HL-60 (cell line): Measurements from ENCODE around the gene EVA1C.

ENCODE experiments used
- DNase-seq, 2 experiments: peaks; one replicate each; pipeline ENCODE4 v3.0.0-alpha.2; 2010 to 2020; ENCODE audit warnings: low read depth in 1 of 2, low spot score in 1 of 2
- H3K27ac ChIP-seq: fragments of 250-450 bp; sonication (Bioruptor Pico); replicated peaks from 2 replicates; pipeline ENCODE4 v1.5.1; 2020; ENCODE audit warnings: mild to moderate bottlenecking, moderate library complexity
- H3K27me3 ChIP-seq: fragments of 250-450 bp; sonication (Bioruptor Pico); 2 replicates; pipeline ENCODE4 v1.5.1; 2021; ENCODE audit warnings: mild to moderate bottlenecking, moderate library complexity; ENCODE audit not compliant: insufficient read depth, poor library complexity, severe bottlenecking
- H3K4me3 ChIP-seq: replicated peaks from 2 replicates; pipeline ENCODE4 v1.5.1; 2011; ENCODE audit warnings: mild to moderate bottlenecking, control low read depth, low read length; ENCODE audit not compliant: insufficient read depth
- GABPA ChIP-seq: IDR thresholded peaks from 2 replicates; pipeline ENCODE4 v1.6.1; 2012; ENCODE audit warnings: low read depth
- POLR2AphosphoS5 ChIP-seq: IDR thresholded peaks from 2 replicates; pipeline ENCODE4 v1.6.1; 2012; ENCODE audit warnings: low read depth
- SPI1 ChIP-seq: IDR thresholded peaks from 2 replicates; pipeline ENCODE4 v1.6.1; 2012; ENCODE audit warnings: low read depth, mild to moderate bottlenecking, borderline replicate concordance
- TF ChIP-seq, protein P1 (sequence below): IDR thresholded peaks from one replicate; pipeline ENCODE4 v1.5.1; 2011; ENCODE audit warnings: low read length, control low read depth, inconsistent platforms; ENCODE audit not compliant: insufficient read depth
- TF ChIP-seq, protein P2 (sequence below): IDR thresholded peaks from 2 replicates; pipeline ENCODE4 v1.6.1; 2012; ENCODE audit warnings: low read depth; ENCODE audit not compliant: insufficient replicate concordance

Gene EVA1C

DNA sequence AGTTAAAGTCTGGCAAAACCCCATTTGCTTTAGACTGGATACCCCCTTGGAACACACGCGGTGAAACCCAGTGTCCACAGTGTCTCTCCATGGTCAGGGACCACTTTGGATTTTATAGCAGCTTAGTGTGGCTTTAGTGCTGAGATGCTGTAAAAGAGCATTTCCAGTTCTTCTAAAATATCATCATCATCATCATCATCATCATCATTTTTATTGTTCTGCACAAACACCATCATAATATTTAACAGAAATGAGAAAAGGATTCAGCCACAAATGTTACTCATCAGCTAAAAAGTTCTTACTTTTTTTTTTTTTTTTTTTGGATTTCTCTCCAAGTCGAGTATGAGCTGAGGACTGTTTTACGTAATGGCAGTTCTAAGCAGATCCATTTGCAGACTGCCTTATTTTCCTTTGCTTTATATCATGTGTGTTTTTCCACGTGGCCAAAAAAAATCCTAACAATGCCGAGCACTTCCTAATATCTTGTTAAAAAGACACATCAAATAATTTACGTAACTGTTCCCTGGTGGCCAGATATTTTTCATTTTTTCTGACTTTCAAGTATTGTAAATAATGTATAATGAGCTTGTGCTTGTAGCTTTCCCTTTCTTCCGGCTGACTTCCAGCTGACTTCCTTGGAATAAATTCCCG is 62.8 kb downstream of the EVA1C start:
- DNase-seq: no peak
- Histone ChIP-seq H3K4me3 (no peak overlapping the region), H3K27me3 (no peaks in the 10 kb centered on the region), H3K27ac (no peak overlapping the region)
- TF ChIP-seq, protein P1, sequence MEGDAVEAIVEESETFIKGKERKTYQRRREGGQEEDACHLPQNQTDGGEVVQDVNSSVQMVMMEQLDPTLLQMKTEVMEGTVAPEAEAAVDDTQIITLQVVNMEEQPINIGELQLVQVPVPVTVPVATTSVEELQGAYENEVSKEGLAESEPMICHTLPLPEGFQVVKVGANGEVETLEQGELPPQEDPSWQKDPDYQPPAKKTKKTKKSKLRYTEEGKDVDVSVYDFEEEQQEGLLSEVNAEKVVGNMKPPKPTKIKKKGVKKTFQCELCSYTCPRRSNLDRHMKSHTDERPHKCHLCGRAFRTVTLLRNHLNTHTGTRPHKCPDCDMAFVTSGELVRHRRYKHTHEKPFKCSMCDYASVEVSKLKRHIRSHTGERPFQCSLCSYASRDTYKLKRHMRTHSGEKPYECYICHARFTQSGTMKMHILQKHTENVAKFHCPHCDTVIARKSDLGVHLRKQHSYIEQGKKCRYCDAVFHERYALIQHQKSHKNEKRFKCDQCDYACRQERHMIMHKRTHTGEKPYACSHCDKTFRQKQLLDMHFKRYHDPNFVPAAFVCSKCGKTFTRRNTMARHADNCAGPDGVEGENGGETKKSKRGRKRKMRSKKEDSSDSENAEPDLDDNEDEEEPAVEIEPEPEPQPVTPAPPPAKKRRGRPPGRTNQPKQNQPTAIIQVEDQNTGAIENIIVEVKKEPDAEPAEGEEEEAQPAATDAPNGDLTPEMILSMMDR: no peak
- no peak for TF ChIP-seq POLR2AphosphoS5
- no peak for TF ChIP-seq SPI1
- TF ChIP-seq, protein P2, sequence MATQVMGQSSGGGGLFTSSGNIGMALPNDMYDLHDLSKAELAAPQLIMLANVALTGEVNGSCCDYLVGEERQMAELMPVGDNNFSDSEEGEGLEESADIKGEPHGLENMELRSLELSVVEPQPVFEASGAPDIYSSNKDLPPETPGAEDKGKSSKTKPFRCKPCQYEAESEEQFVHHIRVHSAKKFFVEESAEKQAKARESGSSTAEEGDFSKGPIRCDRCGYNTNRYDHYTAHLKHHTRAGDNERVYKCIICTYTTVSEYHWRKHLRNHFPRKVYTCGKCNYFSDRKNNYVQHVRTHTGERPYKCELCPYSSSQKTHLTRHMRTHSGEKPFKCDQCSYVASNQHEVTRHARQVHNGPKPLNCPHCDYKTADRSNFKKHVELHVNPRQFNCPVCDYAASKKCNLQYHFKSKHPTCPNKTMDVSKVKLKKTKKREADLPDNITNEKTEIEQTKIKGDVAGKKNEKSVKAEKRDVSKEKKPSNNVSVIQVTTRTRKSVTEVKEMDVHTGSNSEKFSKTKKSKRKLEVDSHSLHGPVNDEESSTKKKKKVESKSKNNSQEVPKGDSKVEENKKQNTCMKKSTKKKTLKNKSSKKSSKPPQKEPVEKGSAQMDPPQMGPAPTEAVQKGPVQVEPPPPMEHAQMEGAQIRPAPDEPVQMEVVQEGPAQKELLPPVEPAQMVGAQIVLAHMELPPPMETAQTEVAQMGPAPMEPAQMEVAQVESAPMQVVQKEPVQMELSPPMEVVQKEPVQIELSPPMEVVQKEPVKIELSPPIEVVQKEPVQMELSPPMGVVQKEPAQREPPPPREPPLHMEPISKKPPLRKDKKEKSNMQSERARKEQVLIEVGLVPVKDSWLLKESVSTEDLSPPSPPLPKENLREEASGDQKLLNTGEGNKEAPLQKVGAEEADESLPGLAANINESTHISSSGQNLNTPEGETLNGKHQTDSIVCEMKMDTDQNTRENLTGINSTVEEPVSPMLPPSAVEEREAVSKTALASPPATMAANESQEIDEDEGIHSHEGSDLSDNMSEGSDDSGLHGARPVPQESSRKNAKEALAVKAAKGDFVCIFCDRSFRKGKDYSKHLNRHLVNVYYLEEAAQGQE: no peak
- TF ChIP-seq GABPA: no peak

DNA sequence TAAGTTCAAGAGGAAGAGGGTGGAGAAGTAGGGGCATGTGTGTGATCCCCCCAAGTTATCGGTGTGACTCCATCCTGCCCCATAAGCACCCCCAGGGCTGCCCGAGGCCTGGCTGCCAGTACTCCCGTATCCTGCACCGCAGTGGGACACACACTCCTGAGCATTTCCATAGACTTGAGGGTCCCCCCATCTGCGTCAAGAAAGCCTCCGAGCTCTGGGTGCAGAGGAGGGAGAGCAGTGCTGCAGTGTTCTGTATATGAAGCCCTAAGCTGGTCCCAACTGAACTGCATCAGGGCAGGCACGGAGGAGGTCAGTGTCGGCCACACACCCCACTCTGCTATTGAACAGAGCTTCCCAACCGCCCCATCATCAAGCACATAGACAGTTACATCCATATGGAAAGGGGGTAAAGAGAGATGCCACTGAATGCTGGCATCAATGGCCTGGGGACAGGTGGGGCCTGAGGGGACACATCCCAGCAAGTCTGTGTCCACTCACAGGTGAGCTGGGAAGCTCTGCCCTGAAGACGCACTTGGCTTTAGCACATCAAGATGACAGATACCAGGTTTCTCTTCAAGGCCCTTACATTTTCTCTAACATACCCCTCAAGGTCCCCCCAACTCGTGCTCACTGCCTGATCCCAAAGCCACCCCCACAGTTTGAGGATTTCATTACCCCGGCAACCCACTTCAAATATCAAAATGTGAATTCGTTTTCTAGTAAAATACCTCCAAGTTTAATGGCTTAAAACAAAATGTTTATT is 64.3 kb downstream of the EVA1C start:
- TF ChIP-seq, protein P2: no peak
- TF ChIP-seq POLR2AphosphoS5: no peak
- TF ChIP-seq GABPA: no peak
- no peak for TF ChIP-seq SPI1
- TF ChIP-seq, protein P1: no peak
- DNase-seq: no peak
- no peak overlapping the region for H3K27ac ChIP-seq

DNA sequence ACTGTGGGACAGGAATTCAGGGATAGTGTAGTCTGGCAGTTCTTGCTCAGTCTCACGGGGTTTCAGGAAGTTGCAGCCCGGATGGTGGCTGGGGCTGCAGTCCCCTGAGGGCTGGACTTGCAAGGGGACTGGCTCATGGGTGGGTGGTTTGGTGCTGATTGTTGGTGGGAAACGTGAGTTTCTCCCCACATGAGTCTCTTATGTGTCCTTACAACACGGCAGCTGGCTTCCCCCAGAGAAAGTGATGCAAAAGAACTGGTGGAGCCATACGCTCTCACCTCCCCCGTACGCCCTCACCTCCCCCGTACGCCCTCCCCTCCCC is 64.9 kb downstream of the EVA1C start:
- Histone ChIP-seq H3K4me3 (no peak overlapping the region), H3K27me3 (no peaks in the 10 kb centered on the region), H3K27ac (no peak overlapping the region)
- TF ChIP-seq, protein P1: no peak
- TF ChIP-seq SPI1 (no peak), GABPA (no peak), POLR2AphosphoS5 (no peak)
- TF ChIP-seq, protein P2: no peak
- DNase-seq: no peak

More for the DNA sequence above, 64.3 kb downstream of the EVA1C start:
- Histone ChIP-seq H3K4me3 (no peak overlapping the region), H3K27me3 (no peaks in the 10 kb centered on the region)
